GM12878 (cell line): ENCODE results near the gene ACTR2. TPM values are rescaled to one million over a fixed set of nuclear protein-coding genes. Genes with fewer than 3 reads are reported as not detected.

ENCODE experiments used
- ATAC-seq: fragments of 200-7000 bp; cut with Tn5 transposase; 3 replicates; pipeline ENCODE4 v1.9.1; 2020; ENCODE audit warnings: mild to moderate bottlenecking, moderate library complexity
- BruUV-seq: library from RNA; stranded (reverse); fragments of 400-500 nt; replicated peaks from 2 replicates; lab custom pipeline; 2021; lab: Mats Ljungman, UMichigan
- CTCF ChIA-PET: fragments of 300-600 bp; sonication (Branson Sonifier 250); formaldehyde crosslinking; extraction: SDS; loops from one replicate; lab custom pipeline; 2021; ENCODE audit warnings: inconsistent platforms; lab: Yijun Ruan, JAX
- POLR2A ChIA-PET: fragments of 350-600 bp; formaldehyde crosslinking; extraction: SDS; loops from one replicate; lab custom pipeline; 2021; ENCODE audit warnings: inconsistent platforms; lab: Charles Lee
- RAD21 ChIA-PET: fragments of 300-600 bp; sonication (Branson Sonifier 250); formaldehyde crosslinking; loops from one replicate; lab custom pipeline; 2023; ENCODE audit warnings: antibody characterized with exemption; ENCODE audit not compliant: unreplicated experiment; lab: Charles Lee
- SMC1A ChIA-PET: fragments of 300-600 bp; sonication (Branson Sonifier 250); formaldehyde crosslinking; loops from one replicate; lab custom pipeline; 2023; ENCODE audit not compliant: unreplicated experiment, uncharacterized antibody; lab: Charles Lee
- DNase-seq: peaks from one replicate; pipeline ENCODE4 v3.0.0-alpha.2; 2011; ENCODE audit warnings: low read depth, low spot score
- FAIRE-seq: peaks from 3 replicates; lab custom pipeline; 2011; peaks lifted over from hg19 to GRCh38; lab: Jason Lieb, UNC
- H2AFZ ChIP-seq: 2 replicates; pipeline ENCODE4 v1.6.0; 2011; ENCODE audit warnings: low read depth, low read length, control low read depth; ENCODE audit not compliant: control insufficient read depth
- H3K27ac ChIP-seq: 2 replicates; pipeline ENCODE4 v1.5.1; 2011; ENCODE audit warnings: control low read depth; ENCODE audit not compliant: control insufficient read depth, insufficient read depth
- H3K27me3 ChIP-seq, 2 experiments: replicated peaks in 1 of 2; 2 replicates each; pipeline versions ENCODE4 v1.6.0 to v1.6.1; 2011; ENCODE audit warnings: low read length in 1 of 2; ENCODE audit not compliant: control insufficient read depth in 2 of 2, insufficient read depth in 2 of 2
- H3K36me3 ChIP-seq, 2 experiments: 2 replicates each; pipeline ENCODE4 v1.5.1; 2011; ENCODE audit warnings: low read length in 1 of 2; ENCODE audit not compliant: control insufficient read depth in 2 of 2, insufficient read depth in 2 of 2
- H3K4me1 ChIP-seq: 2 replicates; pipeline ENCODE4 v1.6.1; 2011; ENCODE audit warnings: mild to moderate bottlenecking, low read length, moderate library complexity, mixed read lengths; ENCODE audit not compliant: control insufficient read depth, insufficient read depth
- H3K4me2 ChIP-seq: 2 replicates; pipeline ENCODE4 v1.6.0; 2011; ENCODE audit warnings: control low read depth; ENCODE audit not compliant: control insufficient read depth, insufficient read depth
- H3K4me3 ChIP-seq: fragments of 200-600 bp; sonication (generic); 2 replicates; pipeline ENCODE4 v1.5.1; 2016
- H3K79me2 ChIP-seq: 2 replicates; pipeline ENCODE4 v1.6.0; 2011; ENCODE audit warnings: low read length; ENCODE audit not compliant: control insufficient read depth, insufficient read depth
- H3K9ac ChIP-seq: 2 replicates; pipeline ENCODE4 v1.8.0; 2011; ENCODE audit warnings: low read length, control low read depth, mixed read lengths; ENCODE audit not compliant: control insufficient read depth, insufficient read depth
- H3K9me3 ChIP-seq: replicated peaks from 3 replicates; pipeline ENCODE4 v1.5.1; 2011; ENCODE audit warnings: mild to moderate bottlenecking, low read length; ENCODE audit not compliant: control insufficient read depth, insufficient read depth
- H4K20me1 ChIP-seq: 2 replicates; pipeline ENCODE4 v1.6.0; 2011; ENCODE audit not compliant: control insufficient read depth, insufficient read depth
- BCL3 ChIP-seq: IDR thresholded peaks from 2 replicates; pipeline ENCODE4 v1.6.1; 2011; ENCODE audit warnings: borderline replicate concordance, low read depth, mild to moderate bottlenecking, moderate library complexity, low read length; ENCODE audit not compliant: insufficient read depth, poor library complexity, severe bottlenecking
- CREM ChIP-seq: IDR thresholded peaks from 2 replicates; pipeline ENCODE4 v1.6.1; 2014; ENCODE audit warnings: antibody characterized with exemption, low read depth
- ELK1 ChIP-seq: IDR thresholded peaks from 2 replicates; pipeline ENCODE4 v1.6.1; 2012; ENCODE audit warnings: low read depth, low read length, improper control_type of control experiment
- GABPA ChIP-seq: IDR thresholded peaks from 2 replicates; pipeline ENCODE4 v1.6.1; 2014; ENCODE audit warnings: antibody characterized with exemption, low read depth, mild to moderate bottlenecking, inconsistent platforms
- MEF2A ChIP-seq: IDR thresholded peaks from 2 replicates; pipeline ENCODE4 v1.6.1; 2011; ENCODE audit warnings: low read depth, mild to moderate bottlenecking, low read length, moderate library complexity; ENCODE audit not compliant: insufficient read depth
- SP1 ChIP-seq: IDR thresholded peaks from one replicate; pipeline ENCODE4 v1.6.1; 2011; ENCODE audit warnings: low read depth, low read length
- SRF ChIP-seq, 2 experiments: IDR thresholded peaks; 2 replicates each; pipeline ENCODE4 v1.6.1; 2011; ENCODE audit warnings: low read depth in 2 of 2, low read length in 2 of 2, mild to moderate bottlenecking in 1 of 2, moderate library complexity in 1 of 2
- ZNF622 ChIP-seq: fragments of 450-650 bp; IDR thresholded peaks from 2 replicates; pipeline ENCODE4 v1.6.1; 2017; ENCODE audit warnings: mild to moderate bottlenecking, inconsistent platforms
- WGBS: methylation state at CpG from one replicate; pipeline ENCODE4 v1.1.6; 2016; ENCODE audit warnings: low lambda C conversion rate; ENCODE audit not compliant: insufficient replicate concordance, insufficient coverage; ENCODE audit errors: missing lambda C conversion rate; 5-methylcytosine and 5-hydroxymethylcytosine counted together
- in situ Hi-C: fragments of 300-500 bp; cut with MboI; formaldehyde crosslinking; loops from 9 replicates; pipeline ENCODE4 v1.14.3; 2018; ENCODE audit warnings: mixed read lengths
- intact Hi-C: fragments of 100-400 bp; cut with micrococcal nuclease; formaldehyde crosslinking; loops from one replicate; pipeline ENCODE4 v1.14.2; 2022; ENCODE audit not compliant: unreplicated experiment
- polyA plus RNA-seq, 11 experiments: library from polyadenylated mRNA; depleted of rRNA in 4 of 11; unstranded in 6 of 11; stranded (reverse) in 5 of 11; fragments of >200 nt; fragmentation: Nextera tagmentation in 4 of 11; fragmentation: Illumina TruSeq in 1 of 11; extraction: Ambion mirVana in 4 of 11; extraction: Trizol in 1 of 11; gene quantifications; 1 replicate in 1 of 11; 2 replicates in 10 of 11; pipeline versions ENCODE4 v1.2.1 to v1.2.3, GENCODE V29; 2011 to 2016; ENCODE audit warnings: inconsistent platforms in 2 of 11, missing spikeins in 2 of 11, low read depth in 1 of 11
- total RNA-seq, 4 experiments: library from RNA; depleted of rRNA in 3 of 4; stranded (reverse); fragments of >200 nt in 3 of 4; fragmentation: Illumina TruSeq in 1 of 4; extraction: Trizol in 1 of 4; gene quantifications; 2 replicates each; pipeline versions ENCODE4 v1.2.1 to v1.2.3, GENCODE V29; 2013 to 2021
- TF ChIP-seq, protein P1 (sequence below): fragments of 450-650 bp; IDR thresholded peaks from 2 replicates; pipeline ENCODE4 v1.6.1; 2017; ENCODE audit warnings: mild to moderate bottlenecking, moderate library complexity

The ACTR2 gene
- total and polyA plus RNA-seq, 10 of the 15 experiments (the other 5 are each of a cell fraction or from before 2014, with no cell fraction given), result 94.2 to 401 (median 195) TPM

GRCh38 chr2:65305934-65306333, 78.3 kb downstream of the ACTR2 start:
- Histone ChIP-seq H3K4me3 (no peak overlapping the region), H3K9ac (no peak overlapping the region), H2AFZ (no peak overlapping the region), H3K79me2 (no peaks in the 10 kb centered on the region), H3K27me3 (no peaks in the 10 kb centered on the region), H3K27ac (no peak overlapping the region), H3K36me3 (no peaks in the 10 kb centered on the region; a peak in 2 of 4 replicates), H3K9me3 (no peaks in the 10 kb centered on the region), H3K4me2 (no peak overlapping the region), H4K20me1 (no peaks in the 10 kb centered on the region), H3K4me1 (peaks cover 17% of the 10 kb centered on the region)
- intact Hi-C loops, result no loop called here
- WGBS, result 37% methylated on average over 2 of the region's 2 CpGs
- SMC1A ChIA-PET, result no interaction called here
- CTCF ChIA-PET, result no interaction called here
- POLR2A ChIA-PET, result no interaction called here
- in situ Hi-C loops, result no loop called here
- RAD21 ChIA-PET, result no interaction called here
- FAIRE-seq, result no peak
- no peak for ATAC-seq
- TF ChIP-seq, protein P1, sequence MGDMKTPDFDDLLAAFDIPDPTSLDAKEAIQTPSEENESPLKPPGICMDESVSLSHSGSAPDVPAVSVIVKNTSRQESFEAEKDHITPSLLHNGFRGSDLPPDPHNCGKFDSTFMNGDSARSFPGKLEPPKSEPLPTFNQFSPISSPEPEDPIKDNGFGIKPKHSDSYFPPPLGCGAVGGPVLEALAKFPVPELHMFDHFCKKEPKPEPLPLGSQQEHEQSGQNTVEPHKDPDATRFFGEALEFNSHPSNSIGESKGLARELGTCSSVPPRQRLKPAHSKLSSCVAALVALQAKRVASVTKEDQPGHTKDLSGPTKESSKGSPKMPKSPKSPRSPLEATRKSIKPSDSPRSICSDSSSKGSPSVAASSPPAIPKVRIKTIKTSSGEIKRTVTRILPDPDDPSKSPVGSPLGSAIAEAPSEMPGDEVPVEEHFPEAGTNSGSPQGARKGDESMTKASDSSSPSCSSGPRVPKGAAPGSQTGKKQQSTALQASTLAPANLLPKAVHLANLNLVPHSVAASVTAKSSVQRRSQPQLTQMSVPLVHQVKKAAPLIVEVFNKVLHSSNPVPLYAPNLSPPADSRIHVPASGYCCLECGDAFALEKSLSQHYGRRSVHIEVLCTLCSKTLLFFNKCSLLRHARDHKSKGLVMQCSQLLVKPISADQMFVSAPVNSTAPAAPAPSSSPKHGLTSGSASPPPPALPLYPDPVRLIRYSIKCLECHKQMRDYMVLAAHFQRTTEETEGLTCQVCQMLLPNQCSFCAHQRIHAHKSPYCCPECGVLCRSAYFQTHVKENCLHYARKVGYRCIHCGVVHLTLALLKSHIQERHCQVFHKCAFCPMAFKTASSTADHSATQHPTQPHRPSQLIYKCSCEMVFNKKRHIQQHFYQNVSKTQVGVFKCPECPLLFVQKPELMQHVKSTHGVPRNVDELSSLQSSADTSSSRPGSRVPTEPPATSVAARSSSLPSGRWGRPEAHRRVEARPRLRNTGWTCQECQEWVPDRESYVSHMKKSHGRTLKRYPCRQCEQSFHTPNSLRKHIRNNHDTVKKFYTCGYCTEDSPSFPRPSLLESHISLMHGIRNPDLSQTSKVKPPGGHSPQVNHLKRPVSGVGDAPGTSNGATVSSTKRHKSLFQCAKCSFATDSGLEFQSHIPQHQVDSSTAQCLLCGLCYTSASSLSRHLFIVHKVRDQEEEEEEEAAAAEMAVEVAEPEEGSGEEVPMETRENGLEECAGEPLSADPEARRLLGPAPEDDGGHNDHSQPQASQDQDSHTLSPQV, result no peak
- DNase-seq, result no peak
- no TSS peak for BruUV-seq

DNA sequence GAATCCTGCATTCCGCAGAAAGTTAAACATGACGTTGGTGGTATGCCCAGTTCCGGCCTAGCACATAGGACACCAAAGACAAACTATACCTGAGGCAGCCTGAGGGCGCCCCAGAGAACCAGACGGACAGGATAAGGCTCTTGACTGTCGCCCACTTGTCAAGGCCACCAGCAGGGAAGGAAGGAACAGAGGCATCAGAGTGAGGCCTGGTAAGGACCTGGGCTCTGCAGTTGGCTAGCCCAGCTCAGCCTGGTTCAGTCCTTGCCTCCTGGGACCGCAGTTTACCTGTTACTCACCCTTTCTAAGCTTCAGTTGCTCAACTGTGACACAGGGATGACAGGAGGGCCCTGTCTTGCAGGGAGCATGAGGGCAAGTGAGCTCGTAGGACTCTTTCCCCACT, 82.1 kb downstream of the ACTR2 start:
- ChIA-PET SMC1A (interaction anchor here (1.8 kb wide), 1 partner anchor 9 kb away, joined by 8 read pairs; no protein-coding TSS in a partner anchor), POLR2A (interaction anchor here (0.6 kb wide), 1 partner anchor 23 kb away, joined by 4 read pairs; no protein-coding TSS in a partner anchor), CTCF (interaction anchor here (1.2 kb wide), 1 partner anchor 13 kb away, joined by 3 read pairs; no protein-coding TSS in a partner anchor), RAD21 (interaction anchor here (1.4 kb wide), 1 partner anchor 29 kb away, joined by 3 read pairs; no protein-coding TSS in a partner anchor)
- no peaks in the 10 kb centered on the region for H3K9me3 ChIP-seq
- no peak overlapping the region for H3K27ac ChIP-seq
- H3K4me3 ChIP-seq, result no peak overlapping the region
- intact Hi-C loops (no loop called here), in situ Hi-C loops (no loop called here)
- no TSS peak for BruUV-seq
- H4K20me1 ChIP-seq, result 0 out of 2 replicates have a peak, but pooled peaks cover 2% of the 10 kb centered on the region
- no peak overlapping the region for H3K9ac ChIP-seq
- no peak overlapping the region for H3K4me2 ChIP-seq
- H2AFZ ChIP-seq, result no peak overlapping the region
- ATAC-seq (peak; percentile 35), FAIRE-seq (no peak)
- no peaks in the 10 kb centered on the region for H3K27me3 ChIP-seq
- 59% methylated on average over 8 of the region's 8 CpGs for WGBS
- no peaks in the 10 kb centered on the region for H3K4me1 ChIP-seq
- no peaks in the 10 kb centered on the region for H3K79me2 ChIP-seq
- TF ChIP-seq ZNF622, result no peak
- no peak for TF ChIP-seq MEF2A
- TF ChIP-seq SRF (IDR thresholded peaks at IDR 0.05; ENCODE audit: low read depth in 2 of 2, low read length in 2 of 2), result no peak
- no peak for TF ChIP-seq CREM
- TF ChIP-seq BCL3, result no peak
- TF ChIP-seq ELK1, result no peak
- TF ChIP-seq SP1, result no peak
- no peak for TF ChIP-seq GABPA
- TF ChIP-seq, all 136 proteins: peak for 0
- no peak for DNase-seq
- H3K36me3 ChIP-seq, result peaks cover 0 to 9% of the 10 kb centered on the region in 2 experiments; a peak in 2 of 4 replicates
